Measurements from ENCODE around the gene PAX5. TPM values are rescaled to one million over a fixed set of nuclear protein-coding genes. Genes with fewer than 3 reads are reported as not detected.

PAX5 gene
- polyA plus RNA-seq, 1 experiment, result not detected

GRCh38 chr9:36855448-36856315 lies 178.4 kb downstream of the PAX5 start:
- peaks cover 25% of the 10 kb centered on the region for H3K27me3 ChIP-seq (ENCODE audit: control insufficient read depth, insufficient read depth, low read length)
- ChIA-PET POLR2A (no interaction called here), CTCF (interaction anchor here (1.0 to 1.3 kb wide), 3 partner anchors 17 to 231 kb away, joined by 3 read pairs; no protein-coding TSS in a partner anchor)
- 0 out of 2 replicates have a peak, but pooled peaks have one; percentile 11 for TF ChIP-seq CTCF (IDR thresholded peaks at IDR 0.05; ENCODE audit: insufficient read depth, low read depth, low read length)
- no peaks in the 10 kb centered on the region for H3K36me3 ChIP-seq (ENCODE audit: control insufficient read depth, insufficient read depth, low read length)
- H3K4me3 ChIP-seq (ENCODE audit: low read depth, low read length), result no peak overlapping the region
- no peak for DNase-seq (ENCODE audit: low read depth)

DNA sequence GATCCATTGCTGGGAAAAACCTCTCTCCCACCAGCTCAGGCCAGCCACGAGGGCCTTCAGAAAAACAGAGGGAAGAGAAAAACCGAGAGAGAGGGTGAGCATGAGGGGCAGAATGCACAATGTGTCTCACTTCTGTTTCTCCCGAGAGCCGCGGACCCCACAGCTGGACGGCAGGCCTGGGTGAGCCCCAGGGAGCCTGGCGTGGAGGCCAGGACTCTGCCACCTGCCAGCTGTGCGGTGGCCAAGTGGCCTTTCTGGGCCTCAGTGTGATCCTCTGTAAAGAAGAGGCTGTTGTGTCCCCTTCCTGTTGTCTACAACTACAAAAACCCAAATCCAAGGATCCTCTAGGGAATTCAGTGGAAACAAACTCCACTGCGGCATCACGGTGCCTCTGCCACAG lies 179.3 kb downstream of the PAX5 start:
- POLR2A ChIA-PET, result interaction anchor here (0.5 kb wide), 1 partner anchor 236 kb away, joined by 3 read pairs; no protein-coding TSS in a partner anchor
- no peaks in the 10 kb centered on the region for H3K36me3 ChIP-seq (ENCODE audit: control insufficient read depth, insufficient read depth, low read length)
- CTCF ChIA-PET, result interaction anchor here (1.0 to 1.3 kb wide), 2 partner anchors 20 to 230 kb away, joined by 3 read pairs; no protein-coding TSS in a partner anchor
- TF ChIP-seq CTCF (IDR thresholded peaks at IDR 0.05; ENCODE audit: insufficient read depth, low read depth, low read length), result no peak
- no peak overlapping the region for H3K4me3 ChIP-seq (ENCODE audit: low read depth, low read length)
- peaks cover 23% of the 10 kb centered on the region for H3K27me3 ChIP-seq (ENCODE audit: control insufficient read depth, insufficient read depth, low read length)
- no peak for DNase-seq (ENCODE audit: low read depth)

- ChIA-PET POLR2A (no interaction called here), CTCF (interaction anchor here (0.7 to 1.1 kb wide), 2 partner anchors 8 to 19 kb away, joined by 3 read pairs; no protein-coding TSS in a partner anchor)
- Histone ChIP-seq H3K27me3 (ENCODE audit: control insufficient read depth, insufficient read depth, low read length) (peaks cover 20% of the 10 kb centered on the region), H3K36me3 (ENCODE audit: control insufficient read depth, insufficient read depth, low read length) (no peaks in the 10 kb centered on the region), H3K4me3 (ENCODE audit: low read depth, low read length) (no peak overlapping the region)
- DNase-seq (ENCODE audit: low read depth), result no peak
- no peak for TF ChIP-seq CTCF (IDR thresholded peaks at IDR 0.05; ENCODE audit: insufficient read depth, low read depth, low read length)
These were observed 180.0 kb downstream of the PAX5 start for GRCh38 chr9:36854034-36854433.

- ChIA-PET POLR2A (no interaction called here), CTCF (interaction anchor here (0.6 to 1.1 kb wide), 2 partner anchors 9 to 121 kb away, joined by 3 read pairs; no protein-coding TSS in a partner anchor)
- Histone ChIP-seq H3K4me3 (ENCODE audit: low read depth, low read length) (no peak overlapping the region), H3K27me3 (ENCODE audit: control insufficient read depth, insufficient read depth, low read length) (peaks cover 23% of the 10 kb centered on the region), H3K36me3 (ENCODE audit: control insufficient read depth, insufficient read depth, low read length) (no peaks in the 10 kb centered on the region)
- no peak for TF ChIP-seq CTCF (IDR thresholded peaks at IDR 0.05; ENCODE audit: insufficient read depth, low read depth, low read length)
- no peak for DNase-seq (ENCODE audit: low read depth)
These were observed 180.8 kb downstream of the PAX5 start for GRCh38 chr9:36853233-36853632.

DNA sequence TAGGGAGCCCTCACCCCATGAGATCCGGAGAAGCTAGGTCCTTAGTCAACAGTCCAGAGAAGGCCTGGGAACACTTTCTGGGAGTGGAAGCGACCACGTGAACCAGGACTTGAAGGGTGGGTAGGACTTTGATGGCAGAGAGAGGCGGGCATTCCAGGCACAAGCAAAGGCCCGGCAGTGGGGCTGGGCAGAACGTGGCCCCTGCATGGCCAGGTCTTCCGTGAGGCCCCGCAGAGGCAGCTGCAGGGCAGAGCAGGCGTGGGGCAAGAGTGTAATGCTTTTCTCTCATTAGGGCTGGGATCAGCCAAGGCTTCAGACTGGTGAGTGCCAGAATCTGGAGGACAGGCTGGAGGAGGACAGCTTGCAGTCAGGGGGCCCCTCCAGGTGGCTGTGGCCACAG lies 184.1 kb downstream of the PAX5 start:
- H3K36me3 ChIP-seq (ENCODE audit: control insufficient read depth, insufficient read depth, low read length), result no peaks in the 10 kb centered on the region
- ChIA-PET POLR2A (no interaction called here), CTCF (interaction anchor here (0.9 kb wide), 1 partner anchor 23 kb away, joined by 3 read pairs; no protein-coding TSS in a partner anchor)
- no peak for TF ChIP-seq CTCF (IDR thresholded peaks at IDR 0.05; ENCODE audit: insufficient read depth, low read depth, low read length)
- H3K27me3 ChIP-seq (ENCODE audit: control insufficient read depth, insufficient read depth, low read length), result peaks cover 17% of the 10 kb centered on the region
- DNase-seq (ENCODE audit: low read depth), result no peak
- no peak overlapping the region for H3K4me3 ChIP-seq (ENCODE audit: low read depth, low read length)

All from BJ (cell line).